Measurements from ENCODE around the gene TMEM132D. TPM values are rescaled to one million over a fixed set of nuclear protein-coding genes. Genes with fewer than 3 reads are reported as not detected.

Gene TMEM132D
- total RNA-seq, 1 donor from 2014 or later, result 15.2 TPM

DNA sequence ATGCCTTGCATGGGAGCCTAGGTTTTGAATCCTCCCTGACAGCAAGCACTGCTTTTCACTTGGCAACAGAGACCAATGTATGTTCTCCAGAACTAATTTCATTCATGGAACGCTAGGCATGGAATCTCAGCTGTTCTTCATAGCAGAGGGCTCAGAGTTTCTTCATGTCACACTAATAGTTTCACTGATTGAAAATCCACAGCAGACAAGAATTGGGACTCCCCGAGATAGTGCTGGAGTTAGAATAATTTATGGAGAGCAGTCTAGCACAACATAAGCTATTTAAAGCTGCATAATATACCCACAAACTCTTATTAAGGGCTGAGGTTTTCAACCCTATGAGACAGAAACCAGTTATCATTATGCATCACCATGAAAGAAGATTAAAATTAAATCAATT lies 342.5 kb downstream of the TMEM132D start:
- Mint-ChIP-seq H3K4me1 (ENCODE audit: unreplicated experiment) (peaks cover 5% of the 10 kb centered on the region), H3K27ac (ENCODE audit: unreplicated experiment) (no peak overlapping the region), H3K9me3 (ENCODE audit: unreplicated experiment) (peaks cover 19% of the 10 kb centered on the region), H3K36me3 (ENCODE audit: unreplicated experiment) (no peaks in the 10 kb centered on the region), H3K4me3 (ENCODE audit: unreplicated experiment) (no peak overlapping the region), H3K27me3 (ENCODE audit: unreplicated experiment) (no peaks in the 10 kb centered on the region)
- no peak for DNase-seq (ENCODE audit: extremely low spot score, unreplicated experiment)
- no peak for TF ChIP-seq CTCF (IDR thresholded peaks at IDR 0.05)

- Mint-ChIP-seq H3K27me3 (ENCODE audit: unreplicated experiment) (no peaks in the 10 kb centered on the region), H3K4me3 (ENCODE audit: unreplicated experiment) (no peak overlapping the region), H3K27ac (ENCODE audit: unreplicated experiment) (no peak overlapping the region), H3K9me3 (ENCODE audit: unreplicated experiment) (peaks cover 18% of the 10 kb centered on the region), H3K4me1 (ENCODE audit: unreplicated experiment) (peaks cover 2% of the 10 kb centered on the region), H3K36me3 (ENCODE audit: unreplicated experiment) (no peaks in the 10 kb centered on the region)
- DNase-seq (ENCODE audit: extremely low spot score, unreplicated experiment), result no peak
- no peak for TF ChIP-seq CTCF (IDR thresholded peaks at IDR 0.05)
These were observed 344.0 kb downstream of the TMEM132D start for GRCh38 chr12:129559776-129560175.

- H3K27me3 Mint-ChIP-seq (ENCODE audit: unreplicated experiment), result no peaks in the 10 kb centered on the region
- no peak for TF ChIP-seq CTCF (IDR thresholded peaks at IDR 0.05)
- no peak for DNase-seq (ENCODE audit: extremely low spot score, unreplicated experiment)
- H3K36me3 Mint-ChIP-seq (ENCODE audit: unreplicated experiment), result no peaks in the 10 kb centered on the region
- H3K27ac Mint-ChIP-seq (ENCODE audit: unreplicated experiment), result no peak overlapping the region
- peaks cover 2% of the 10 kb centered on the region for H3K4me1 Mint-ChIP-seq (ENCODE audit: unreplicated experiment)
- no peak overlapping the region for H3K4me3 Mint-ChIP-seq (ENCODE audit: unreplicated experiment)
- H3K9me3 Mint-ChIP-seq (ENCODE audit: unreplicated experiment), result peaks cover 13% of the 10 kb centered on the region
These were observed 345.8 kb downstream of the TMEM132D start for GRCh38 chr12:129558036-129558435.

DNA sequence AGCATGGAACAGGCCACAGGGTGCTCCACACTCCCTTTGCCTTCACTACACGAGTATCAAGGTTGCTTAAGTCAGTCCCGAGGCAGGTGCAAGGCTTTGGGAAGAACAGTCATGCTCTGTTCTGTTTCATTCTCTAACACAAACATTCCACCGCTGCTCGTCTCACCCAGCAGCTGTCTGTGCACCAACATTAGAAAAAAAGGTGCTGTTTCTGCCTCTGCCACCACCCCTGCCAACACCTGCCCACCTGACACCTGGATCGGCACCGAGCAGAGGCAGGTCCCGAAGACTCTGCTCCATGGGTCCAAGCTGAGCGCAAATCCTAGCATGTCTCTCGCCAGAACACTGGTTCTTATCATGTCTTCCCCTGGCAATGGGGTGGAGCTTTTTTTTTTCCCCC lies 347.7 kb downstream of the TMEM132D start:
- no peak overlapping the region for H3K27ac Mint-ChIP-seq (ENCODE audit: unreplicated experiment)
- no peak for DNase-seq (ENCODE audit: extremely low spot score, unreplicated experiment)
- no peaks in the 10 kb centered on the region for H3K27me3 Mint-ChIP-seq (ENCODE audit: unreplicated experiment)
- H3K36me3 Mint-ChIP-seq (ENCODE audit: unreplicated experiment), result no peaks in the 10 kb centered on the region
- H3K4me1 Mint-ChIP-seq (ENCODE audit: unreplicated experiment), result peaks cover 5% of the 10 kb centered on the region
- peaks cover 32% of the 10 kb centered on the region for H3K9me3 Mint-ChIP-seq (ENCODE audit: unreplicated experiment)
- no peak overlapping the region for H3K4me3 Mint-ChIP-seq (ENCODE audit: unreplicated experiment)
- TF ChIP-seq CTCF (IDR thresholded peaks at IDR 0.05), result no peak

- Mint-ChIP-seq H3K36me3 (ENCODE audit: unreplicated experiment) (no peaks in the 10 kb centered on the region), H3K27me3 (ENCODE audit: unreplicated experiment) (no peaks in the 10 kb centered on the region), H3K4me1 (ENCODE audit: unreplicated experiment) (peaks cover 5% of the 10 kb centered on the region), H3K9me3 (ENCODE audit: unreplicated experiment) (peaks cover 44% of the 10 kb centered on the region), H3K4me3 (ENCODE audit: unreplicated experiment) (no peak overlapping the region), H3K27ac (ENCODE audit: unreplicated experiment) (no peak overlapping the region)
- TF ChIP-seq CTCF (IDR thresholded peaks at IDR 0.05), result no peak
- DNase-seq (ENCODE audit: extremely low spot score, unreplicated experiment), result no peak
These were observed 350.7 kb downstream of the TMEM132D start for GRCh38 chr12:129552996-129553750.
